HepG2 (cell line): ENCODE data around the gene PTPRE. TPM values are rescaled to one million over a fixed set of nuclear protein-coding genes. Genes with fewer than 3 reads are reported as not detected.

Experiments used
- ATAC-seq: fragments of 200-7000 bp; cut with Tn5 transposase; 3 replicates; pipeline ENCODE4 v1.9.1; 2020; ENCODE audit warnings: mild to moderate bottlenecking, moderate library complexity
- BruUV-seq: library from RNA; stranded (reverse); fragments of 400-500 nt; replicated peaks from 2 replicates; lab custom pipeline; 2021; lab: Mats Ljungman, UMichigan
- CTCF ChIA-PET: fragments of 300-600 bp; formaldehyde crosslinking; extraction: SDS; loops from one replicate; lab custom pipeline; 2021; ENCODE audit warnings: low total read pairs, inconsistent platforms, low intra/inter-chr PET ratio; lab: Yijun Ruan, JAX
- POLR2A ChIA-PET: fragments of 350-600 bp; sonication (Branson Sonifier 250); formaldehyde crosslinking; loops from one replicate; lab custom pipeline; 2020; ENCODE audit warnings: antibody characterized with exemption, inconsistent platforms; lab: Yijun Ruan, JAX
- DNase-seq: peaks from one replicate; pipeline ENCODE4 v3.0.0-alpha.2; 2015; ENCODE audit warnings: low spot score
- FAIRE-seq: peaks from 3 replicates; lab custom pipeline; 2011; peaks lifted over from hg19 to GRCh38; lab: Jason Lieb, UNC
- H2AFZ ChIP-seq: one replicate; pipeline ENCODE4 v1.6.1; 2011; ENCODE audit warnings: low read length, inconsistent platforms
- H3K27ac ChIP-seq: fragments of 300-600 bp; 3 replicates; pipeline ENCODE4 v1.8.0; 2011; ENCODE audit warnings: mixed run types, mild to moderate bottlenecking, mixed read lengths, low read length, inconsistent platforms; ENCODE audit not compliant: insufficient read depth; ENCODE audit errors: extremely low read length
- H3K27me3 ChIP-seq, 2 experiments: fragments of 200-600 bp in 1 of 2; 2 replicates in 1 of 2; 3 replicates in 1 of 2; pipeline versions ENCODE4 v1.6.0 to v1.8.0; 2011; ENCODE audit warnings: low read length in 2 of 2, mild to moderate bottlenecking in 2 of 2, moderate library complexity in 2 of 2, inconsistent platforms in 1 of 2; ENCODE audit not compliant: insufficient read depth in 2 of 2, control insufficient read depth in 1 of 2
- H3K36me3 ChIP-seq, 2 experiments: fragments of 200-600 bp in 1 of 2; replicated peaks in 1 of 2; 2 replicates in 1 of 2; 3 replicates in 1 of 2; pipeline versions ENCODE4 v1.5.1 to v1.8.0; 2011; ENCODE audit warnings: low read length in 2 of 2, inconsistent platforms in 1 of 2; ENCODE audit not compliant: insufficient read depth in 2 of 2, control insufficient read depth in 1 of 2
- H3K4me1 ChIP-seq: 2 replicates; pipeline ENCODE4 v1.5.1; 2012; ENCODE audit warnings: low read length, inconsistent platforms; ENCODE audit not compliant: insufficient read depth
- H3K4me2 ChIP-seq: 2 replicates; pipeline ENCODE4 v1.6.0; 2011; ENCODE audit warnings: low read depth, low read length, inconsistent platforms
- H3K4me3 ChIP-seq, 3 experiments: fragments of 200-600 bp in 1 of 3; sonication (generic), shearing (Covaris generic) in 1 of 3; replicated peaks in 1 of 3; 2 replicates each; pipeline ENCODE4 v1.5.1; 2011 to 2016; ENCODE audit warnings: low read length in 3 of 3, inconsistent platforms in 2 of 3, low read depth in 2 of 3, mild to moderate bottlenecking in 2 of 3, control low read depth in 1 of 3, mixed read lengths in 1 of 3; ENCODE audit not compliant: insufficient read depth in 1 of 3
- H3K79me2 ChIP-seq: one replicate; pipeline ENCODE4 v1.6.1; 2011; ENCODE audit warnings: low read length, inconsistent platforms; ENCODE audit not compliant: insufficient read depth
- H3K9ac ChIP-seq: 2 replicates; pipeline ENCODE4 v1.6.0; 2011; ENCODE audit warnings: mild to moderate bottlenecking, low read depth, low read length, inconsistent platforms; ENCODE audit not compliant: insufficient read depth
- H3K9me3 ChIP-seq: 2 replicates; pipeline ENCODE4 v1.5.1; 2012; ENCODE audit warnings: mild to moderate bottlenecking, low read length
- H4K20me1 ChIP-seq: 2 replicates; pipeline ENCODE4 v1.6.0; 2011; ENCODE audit warnings: inconsistent platforms, mild to moderate bottlenecking, low read length, moderate library complexity; ENCODE audit not compliant: insufficient read depth
- CBFB ChIP-seq: sonication (generic); formaldehyde crosslinking; IDR thresholded peaks from 2 replicates; pipeline ENCODE4 v1.4.0; 2020; ENCODE audit warnings: missing genetic modification reagents
- GTF2F1 ChIP-seq: fragments of 150-350 bp; IDR thresholded peaks from 2 replicates; pipeline ENCODE4 v1.6.1; 2014; ENCODE audit warnings: low read length
- IKZF1 ChIP-seq: fragments of 450-650 bp; IDR thresholded peaks from 2 replicates; pipeline ENCODE4 v1.7.1; 2016
- NFYC ChIP-seq: IDR thresholded peaks from 2 replicates; pipeline ENCODE4 v1.6.1; 2016; ENCODE audit warnings: missing genetic modification reagents, missing compliant biosample characterization
- SMAD9 ChIP-seq: sonication (generic); formaldehyde crosslinking; IDR thresholded peaks from 2 replicates; pipeline ENCODE4 v1.5.1; 2020; ENCODE audit warnings: mild to moderate bottlenecking, missing genetic modification reagents
- SOX6 ChIP-seq, 2 experiments: fragments of 450-650 bp in 1 of 2; sonication (generic) in 1 of 2; formaldehyde crosslinking in 1 of 2; IDR thresholded peaks; 2 replicates each; pipeline versions ENCODE4 v1.4.0 to v1.6.1; 2017 to 2020; ENCODE audit warnings: antibody characterized with exemption in 1 of 2, mild to moderate bottlenecking in 1 of 2, missing genetic modification reagents in 1 of 2
- SP1 ChIP-seq, 2 experiments: fragments of 450-650 bp in 1 of 2; sonication (generic) in 1 of 2; formaldehyde crosslinking in 1 of 2; IDR thresholded peaks; 2 replicates each; pipeline versions ENCODE4 v1.4.0 to v1.6.1; 2016 to 2020; ENCODE audit warnings: missing genetic modification reagents in 1 of 2
- ZNF326 ChIP-seq: sonication (generic); formaldehyde crosslinking; IDR thresholded peaks from 2 replicates; pipeline ENCODE4 v1.4.0; 2020; ENCODE audit warnings: missing genetic modification reagents, borderline replicate concordance
- ZNF83 ChIP-seq: sonication (generic); formaldehyde crosslinking; IDR thresholded peaks from 2 replicates; pipeline ENCODE4 v1.4.0; 2020; ENCODE audit warnings: missing genetic modification reagents, mild to moderate bottlenecking, borderline replicate concordance
- WGBS: methylation state at CpG from one replicate; pipeline ENCODE4 v1.1.6; 2017; ENCODE audit warnings: low lambda C conversion rate; 5-methylcytosine and 5-hydroxymethylcytosine counted together
- in situ Hi-C: cut with HindIII; loops from 2 replicates; pipeline ENCODE4 v1.10.0; 2017; ENCODE audit warnings: low pct_unique_long_range_greater_than_20kb; ENCODE audit not compliant: extremely low pct_ligation_motif_present
- intact Hi-C: fragments of 100-400 bp; cut with micrococcal nuclease; formaldehyde crosslinking; loops from one replicate; pipeline ENCODE4 v1.10.0; 2022; ENCODE audit not compliant: unreplicated experiment
- polyA plus RNA-seq, 8 experiments: library from polyadenylated mRNA; depleted of rRNA in 3 of 8; stranded (reverse) in 7 of 8; unstranded in 1 of 8; fragments of >200 nt; fragmentation: Illumina TruSeq in 4 of 8; extraction: Trizol in 4 of 8; gene quantifications; 2 replicates each; pipeline versions ENCODE4 v1.2.1 to v1.2.3, GENCODE V29; 2011 to 2016; ENCODE audit warnings: low read depth in 4 of 8, missing spikeins in 1 of 8, mixed read lengths in 1 of 8; ENCODE audit not compliant: insufficient read depth in 1 of 8
- total RNA-seq, 5 experiments: library from RNA; depleted of rRNA; stranded (reverse); fragments of >200 nt; fragmentation: Illumina TruSeq; extraction: Trizol; gene quantifications; 2 replicates each; pipeline ENCODE4 v1.2.3, GENCODE V29; 2016; ENCODE audit warnings: low read depth in 1 of 5
- TF ChIP-seq, protein P1 (sequence below): sonication (generic); formaldehyde crosslinking; IDR thresholded peaks from 2 replicates; pipeline ENCODE4 v1.4.0; 2020; ENCODE audit warnings: missing genetic modification reagents
- TF ChIP-seq, protein P2 (sequence below): sonication (generic); formaldehyde crosslinking; IDR thresholded peaks from 2 replicates; pipeline ENCODE4 v1.9.0; 2021; ENCODE audit warnings: missing genetic modification reagents, borderline replicate concordance
- TF ChIP-seq, protein P3 (sequence below): sonication (generic); formaldehyde crosslinking; IDR thresholded peaks from 2 replicates; pipeline ENCODE4 v1.4.0; 2020; ENCODE audit warnings: mild to moderate bottlenecking, missing genetic modification reagents

Gene PTPRE
- total and polyA plus RNA-seq, 2 of the 13 experiments (the other 11 are each of a cell fraction or from before 2014, with no cell fraction given), result 0.01 to 0.02 TPM

DNA sequence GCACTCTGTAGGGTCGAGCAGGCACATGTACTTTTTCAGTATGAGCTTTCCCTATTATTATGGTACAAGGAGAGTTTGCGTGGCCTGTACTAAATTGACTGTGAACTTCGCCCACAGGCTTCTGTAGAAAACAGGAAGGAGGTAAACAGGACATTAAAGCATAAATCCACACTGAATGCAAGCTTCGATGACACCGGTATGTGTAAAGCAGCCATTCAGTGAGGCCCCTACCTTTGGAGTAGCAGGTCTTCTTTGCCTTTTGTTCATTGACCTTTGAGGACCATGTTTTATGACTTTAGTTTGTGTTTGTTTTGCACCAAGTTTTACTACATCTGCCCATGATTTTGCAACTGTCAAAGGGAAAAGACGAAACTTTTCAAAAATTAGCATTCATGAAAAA is 204.8 kb downstream of the PTPRE start:
- no peak overlapping the region for H3K4me2 ChIP-seq
- ChIA-PET CTCF (no interaction called here), POLR2A (no interaction called here)
- WGBS, result 96% methylated on average over 6 of the region's 6 CpGs
- intact Hi-C loops (no loop called here), in situ Hi-C loops (no loop called here)
- DNase-seq (no peak), ATAC-seq (no peak), FAIRE-seq (no peak)
- no peaks in the 10 kb centered on the region for H4K20me1 ChIP-seq
- H3K9ac ChIP-seq, result no peak overlapping the region
- no peak overlapping the region for H3K4me3 ChIP-seq
- H3K27me3 ChIP-seq, result no peaks in the 10 kb centered on the region
- no TSS peak for BruUV-seq
- TF ChIP-seq CBFB (CRISPR knock-in tag), result no peak
- TF ChIP-seq ZNF326 (CRISPR knock-in tag), result no peak
- no peak for TF ChIP-seq SMAD9 (CRISPR knock-in tag)
- TF ChIP-seq, protein P1, sequence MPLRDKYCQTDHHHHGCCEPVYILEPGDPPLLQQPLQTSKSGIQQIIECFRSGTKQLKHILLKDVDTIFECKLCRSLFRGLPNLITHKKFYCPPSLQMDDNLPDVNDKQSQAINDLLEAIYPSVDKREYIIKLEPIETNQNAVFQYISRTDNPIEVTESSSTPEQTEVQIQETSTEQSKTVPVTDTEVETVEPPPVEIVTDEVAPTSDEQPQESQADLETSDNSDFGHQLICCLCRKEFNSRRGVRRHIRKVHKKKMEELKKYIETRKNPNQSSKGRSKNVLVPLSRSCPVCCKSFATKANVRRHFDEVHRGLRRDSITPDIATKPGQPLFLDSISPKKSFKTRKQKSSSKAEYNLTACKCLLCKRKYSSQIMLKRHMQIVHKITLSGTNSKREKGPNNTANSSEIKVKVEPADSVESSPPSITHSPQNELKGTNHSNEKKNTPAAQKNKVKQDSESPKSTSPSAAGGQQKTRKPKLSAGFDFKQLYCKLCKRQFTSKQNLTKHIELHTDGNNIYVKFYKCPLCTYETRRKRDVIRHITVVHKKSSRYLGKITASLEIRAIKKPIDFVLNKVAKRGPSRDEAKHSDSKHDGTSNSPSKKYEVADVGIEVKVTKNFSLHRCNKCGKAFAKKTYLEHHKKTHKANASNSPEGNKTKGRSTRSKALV (CRISPR knock-in tag), result no peak
- no peak for TF ChIP-seq NFYC (CRISPR knock-in tag)
- TF ChIP-seq, protein P2, sequence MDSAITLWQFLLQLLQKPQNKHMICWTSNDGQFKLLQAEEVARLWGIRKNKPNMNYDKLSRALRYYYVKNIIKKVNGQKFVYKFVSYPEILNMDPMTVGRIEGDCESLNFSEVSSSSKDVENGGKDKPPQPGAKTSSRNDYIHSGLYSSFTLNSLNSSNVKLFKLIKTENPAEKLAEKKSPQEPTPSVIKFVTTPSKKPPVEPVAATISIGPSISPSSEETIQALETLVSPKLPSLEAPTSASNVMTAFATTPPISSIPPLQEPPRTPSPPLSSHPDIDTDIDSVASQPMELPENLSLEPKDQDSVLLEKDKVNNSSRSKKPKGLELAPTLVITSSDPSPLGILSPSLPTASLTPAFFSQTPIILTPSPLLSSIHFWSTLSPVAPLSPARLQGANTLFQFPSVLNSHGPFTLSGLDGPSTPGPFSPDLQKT, result no peak
- TF ChIP-seq, protein P3, sequence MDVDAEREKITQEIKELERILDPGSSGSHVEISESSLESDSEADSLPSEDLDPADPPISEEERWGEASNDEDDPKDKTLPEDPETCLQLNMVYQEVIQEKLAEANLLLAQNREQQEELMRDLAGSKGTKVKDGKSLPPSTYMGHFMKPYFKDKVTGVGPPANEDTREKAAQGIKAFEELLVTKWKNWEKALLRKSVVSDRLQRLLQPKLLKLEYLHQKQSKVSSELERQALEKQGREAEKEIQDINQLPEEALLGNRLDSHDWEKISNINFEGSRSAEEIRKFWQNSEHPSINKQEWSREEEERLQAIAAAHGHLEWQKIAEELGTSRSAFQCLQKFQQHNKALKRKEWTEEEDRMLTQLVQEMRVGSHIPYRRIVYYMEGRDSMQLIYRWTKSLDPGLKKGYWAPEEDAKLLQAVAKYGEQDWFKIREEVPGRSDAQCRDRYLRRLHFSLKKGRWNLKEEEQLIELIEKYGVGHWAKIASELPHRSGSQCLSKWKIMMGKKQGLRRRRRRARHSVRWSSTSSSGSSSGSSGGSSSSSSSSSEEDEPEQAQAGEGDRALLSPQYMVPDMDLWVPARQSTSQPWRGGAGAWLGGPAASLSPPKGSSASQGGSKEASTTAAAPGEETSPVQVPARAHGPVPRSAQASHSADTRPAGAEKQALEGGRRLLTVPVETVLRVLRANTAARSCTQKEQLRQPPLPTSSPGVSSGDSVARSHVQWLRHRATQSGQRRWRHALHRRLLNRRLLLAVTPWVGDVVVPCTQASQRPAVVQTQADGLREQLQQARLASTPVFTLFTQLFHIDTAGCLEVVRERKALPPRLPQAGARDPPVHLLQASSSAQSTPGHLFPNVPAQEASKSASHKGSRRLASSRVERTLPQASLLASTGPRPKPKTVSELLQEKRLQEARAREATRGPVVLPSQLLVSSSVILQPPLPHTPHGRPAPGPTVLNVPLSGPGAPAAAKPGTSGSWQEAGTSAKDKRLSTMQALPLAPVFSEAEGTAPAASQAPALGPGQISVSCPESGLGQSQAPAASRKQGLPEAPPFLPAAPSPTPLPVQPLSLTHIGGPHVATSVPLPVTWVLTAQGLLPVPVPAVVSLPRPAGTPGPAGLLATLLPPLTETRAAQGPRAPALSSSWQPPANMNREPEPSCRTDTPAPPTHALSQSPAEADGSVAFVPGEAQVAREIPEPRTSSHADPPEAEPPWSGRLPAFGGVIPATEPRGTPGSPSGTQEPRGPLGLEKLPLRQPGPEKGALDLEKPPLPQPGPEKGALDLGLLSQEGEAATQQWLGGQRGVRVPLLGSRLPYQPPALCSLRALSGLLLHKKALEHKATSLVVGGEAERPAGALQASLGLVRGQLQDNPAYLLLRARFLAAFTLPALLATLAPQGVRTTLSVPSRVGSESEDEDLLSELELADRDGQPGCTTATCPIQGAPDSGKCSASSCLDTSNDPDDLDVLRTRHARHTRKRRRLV (CRISPR knock-in tag), result no peak
- no peak for TF ChIP-seq SOX6 (IDR thresholded peaks at IDR 0.05)
- no peak for TF ChIP-seq SOX6 (CRISPR knock-in tag; IDR thresholded peaks at IDR 0.05)
- TF ChIP-seq GTF2F1, result no peak
- TF ChIP-seq SP1 (IDR thresholded peaks at IDR 0.05), result no peak
- TF ChIP-seq SP1 (CRISPR knock-in tag; IDR thresholded peaks at IDR 0.05), result no peak
- TF ChIP-seq ZNF83 (CRISPR knock-in tag), result no peak
- no peak for TF ChIP-seq IKZF1
- H2AFZ ChIP-seq, result no peak overlapping the region
- H3K36me3 ChIP-seq, result peaks cover 27 to 97% of the 10 kb centered on the region in 2 experiments
- no peaks in the 10 kb centered on the region for H3K79me2 ChIP-seq
- H3K4me1 ChIP-seq, result no peaks in the 10 kb centered on the region
- H3K27ac ChIP-seq, result no peak overlapping the region
- H3K9me3 ChIP-seq, result no peaks in the 10 kb centered on the region
